ENCODE results near the gene BTF3L4. TPM values are rescaled to one million over a fixed set of nuclear protein-coding genes. Genes with fewer than 3 reads are reported as not detected.
"Not testable (repeated sequence)": the region's sequence is repeated elsewhere in the genome, so short reads cannot be mapped to it uniquely, and the experiment has no call there.

Gene BTF3L4
- total RNA-seq, 3 donors from 2014 or later, result 47.5 to 66.2 (median 59.0) TPM

GRCh38 chr1:52063192-52063591 lies 7.1 kb downstream of the BTF3L4 start:
- Histone ChIP-seq H3K9me3 (no peaks in the 10 kb centered on the region), H3K4me1 (peaks cover 0 to under 1% of the 10 kb centered on the region in 2 donors), H3K27me3 (no peaks in the 10 kb centered on the region), H3K27ac (no peak overlapping the region), H3K4me3 (no peak overlapping the region), H3K36me3 (no peaks in the 10 kb centered on the region)
- intact Hi-C loops (cut with DNase I; ENCODE audit: low total_unique reads), result no loop called here
- TF ChIP-seq, protein P1, sequence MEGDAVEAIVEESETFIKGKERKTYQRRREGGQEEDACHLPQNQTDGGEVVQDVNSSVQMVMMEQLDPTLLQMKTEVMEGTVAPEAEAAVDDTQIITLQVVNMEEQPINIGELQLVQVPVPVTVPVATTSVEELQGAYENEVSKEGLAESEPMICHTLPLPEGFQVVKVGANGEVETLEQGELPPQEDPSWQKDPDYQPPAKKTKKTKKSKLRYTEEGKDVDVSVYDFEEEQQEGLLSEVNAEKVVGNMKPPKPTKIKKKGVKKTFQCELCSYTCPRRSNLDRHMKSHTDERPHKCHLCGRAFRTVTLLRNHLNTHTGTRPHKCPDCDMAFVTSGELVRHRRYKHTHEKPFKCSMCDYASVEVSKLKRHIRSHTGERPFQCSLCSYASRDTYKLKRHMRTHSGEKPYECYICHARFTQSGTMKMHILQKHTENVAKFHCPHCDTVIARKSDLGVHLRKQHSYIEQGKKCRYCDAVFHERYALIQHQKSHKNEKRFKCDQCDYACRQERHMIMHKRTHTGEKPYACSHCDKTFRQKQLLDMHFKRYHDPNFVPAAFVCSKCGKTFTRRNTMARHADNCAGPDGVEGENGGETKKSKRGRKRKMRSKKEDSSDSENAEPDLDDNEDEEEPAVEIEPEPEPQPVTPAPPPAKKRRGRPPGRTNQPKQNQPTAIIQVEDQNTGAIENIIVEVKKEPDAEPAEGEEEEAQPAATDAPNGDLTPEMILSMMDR (IDR thresholded peaks at IDR 0.05), result no peak
- TF ChIP-seq POLR2AphosphoS5 (IDR thresholded peaks at IDR 0.05) (no peak), POLR2A (IDR thresholded peaks at IDR 0.05) (no peak)
- DNase-seq (ENCODE audit: low spot score in 2 of 2), result no peak

DNA sequence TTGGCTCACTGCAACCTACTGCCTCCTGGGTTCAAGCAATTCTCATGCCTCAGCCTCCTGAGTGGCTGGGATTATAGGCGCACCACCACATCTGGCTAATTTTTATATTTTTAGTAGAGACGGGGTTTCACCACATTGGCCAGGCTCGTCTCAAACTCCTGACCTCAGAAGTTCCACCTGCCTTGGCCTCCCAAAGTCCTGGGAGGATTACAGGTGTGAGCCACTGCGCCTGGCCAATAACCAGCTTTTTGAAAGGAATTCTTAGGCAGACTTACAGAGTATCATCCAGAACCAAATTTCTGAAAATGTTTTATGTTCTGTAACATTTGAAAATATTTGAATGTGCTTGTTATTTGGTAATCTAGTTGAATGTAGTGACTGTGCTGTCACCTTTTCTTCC lies 14.6 kb downstream of the BTF3L4 start:
- no peak for DNase-seq (ENCODE audit: low spot score in 2 of 2)
- H3K4me1 ChIP-seq, result no peaks in the 10 kb centered on the region
- no peak overlapping the region for H3K4me3 ChIP-seq
- H3K36me3 ChIP-seq, result no peaks in the 10 kb centered on the region
- intact Hi-C loops (cut with DNase I; ENCODE audit: low total_unique reads), result no loop called here
- H3K9me3 ChIP-seq, result no peaks in the 10 kb centered on the region
- TF ChIP-seq, protein P1 (IDR thresholded peaks at IDR 0.05), result no peak
- no peak for TF ChIP-seq POLR2AphosphoS5 (IDR thresholded peaks at IDR 0.05)
- no peak for TF ChIP-seq POLR2A (IDR thresholded peaks at IDR 0.05)
- no peaks in the 10 kb centered on the region for H3K27me3 ChIP-seq
- no peak overlapping the region for H3K27ac ChIP-seq

- Histone ChIP-seq H3K36me3 (no peaks in the 10 kb centered on the region), H3K27ac (no peak overlapping the region), H3K9me3 (no peaks in the 10 kb centered on the region), H3K4me1 (no peaks in the 10 kb centered on the region), H3K27me3 (no peaks in the 10 kb centered on the region), H3K4me3 (no peak overlapping the region)
- TF ChIP-seq, protein P1 (IDR thresholded peaks at IDR 0.05), result no peak
- TF ChIP-seq POLR2A (IDR thresholded peaks at IDR 0.05), result no peak
- no peak for TF ChIP-seq POLR2AphosphoS5 (IDR thresholded peaks at IDR 0.05)
- intact Hi-C loops (cut with DNase I; ENCODE audit: low total_unique reads), result no loop called here
- DNase-seq (ENCODE audit: low spot score in 2 of 2), result no peak
Observed at GRCh38 chr1:52072291-52072690, 16.2 kb downstream of the BTF3L4 start.

DNA sequence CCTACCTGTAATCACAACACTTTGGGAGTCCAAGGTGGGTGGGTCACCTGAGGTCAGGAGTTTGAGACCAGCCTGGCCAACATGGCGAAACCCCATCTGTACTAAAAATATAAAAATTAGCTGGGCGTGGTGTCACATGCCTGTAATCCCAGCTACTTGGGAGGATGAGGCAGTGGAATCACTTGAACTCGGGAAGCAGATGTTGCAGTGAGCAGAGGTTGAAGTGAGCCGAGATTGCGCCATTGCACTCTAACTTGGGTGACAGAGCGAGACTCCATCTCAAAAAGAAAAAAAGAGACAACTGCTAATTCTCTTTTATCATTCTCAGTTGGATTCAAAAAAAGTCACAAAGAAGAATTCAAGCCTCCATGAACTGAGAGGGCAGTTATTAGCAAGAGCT lies 21.2 kb downstream of the BTF3L4 start:
- intact Hi-C loops (cut with DNase I; ENCODE audit: low total_unique reads); H3K9me3 ChIP-seq; H3K4me1 ChIP-seq; H3K27me3 ChIP-seq; H3K27ac ChIP-seq; H3K36me3 ChIP-seq; H3K4me3 ChIP-seq; DNase-seq (ENCODE audit: low spot score in 2 of 2): not testable (repeated sequence)

GRCh38 chr1:52080014-52080415 lies 23.9 kb downstream of the BTF3L4 start:
- TF ChIP-seq, protein P1 (IDR thresholded peaks at IDR 0.05), result no peak
- DNase-seq (ENCODE audit: low spot score in 2 of 2), result no peak
- Histone ChIP-seq H3K27me3 (no peaks in the 10 kb centered on the region), H3K27ac (no peak overlapping the region), H3K4me1 (peaks cover 0 to 3% of the 10 kb centered on the region in 2 donors), H3K36me3 (no peaks in the 10 kb centered on the region), H3K9me3 (no peaks in the 10 kb centered on the region), H3K4me3 (no peak overlapping the region)
- intact Hi-C loops (cut with DNase I; ENCODE audit: low total_unique reads), result no loop called here

GRCh38 chr1:52087892-52088291 lies 31.8 kb downstream of the BTF3L4 start:
- H3K27ac ChIP-seq; H3K36me3 ChIP-seq; H3K4me1 ChIP-seq; DNase-seq (ENCODE audit: low spot score in 2 of 2); intact Hi-C loops (cut with DNase I; ENCODE audit: low total_unique reads); H3K9me3 ChIP-seq; H3K4me3 ChIP-seq; H3K27me3 ChIP-seq: not testable (repeated sequence)

GRCh38 chr1:52094300-52094699 lies 38.2 kb downstream of the BTF3L4 start:
- intact Hi-C loops (cut with DNase I; ENCODE audit: low total_unique reads); H3K36me3 ChIP-seq; H3K27me3 ChIP-seq; H3K9me3 ChIP-seq; H3K4me1 ChIP-seq; H3K4me3 ChIP-seq; H3K27ac ChIP-seq; DNase-seq (ENCODE audit: low spot score in 2 of 2): not testable (repeated sequence)

Data from breast epithelium (tissue), 4 donors.